Trophoblast cell (in vitro differentiated cells and primary cell): ENCODE data around the gene TTLL5.

Experiments
- DNase-seq, 2 donors: peaks; one replicate each; pipeline ENCODE4 v3.0.0-alpha.2; 2016
- H2AFZ ChIP-seq: 2 replicates; pipeline ENCODE4 v1.6.1; 2013; ENCODE audit warnings: low read length, moderate library complexity, mild to moderate bottlenecking; ENCODE audit not compliant: insufficient read depth, poor library complexity
- H2AK5ac ChIP-seq: 2 replicates; pipeline ENCODE4 v1.6.1; 2013; ENCODE audit warnings: mild to moderate bottlenecking, low read length
- H2BK120ac ChIP-seq: 2 replicates; pipeline ENCODE4 v1.6.1; 2013; ENCODE audit warnings: low read length, mild to moderate bottlenecking, moderate library complexity; ENCODE audit not compliant: insufficient read depth, poor library complexity
- H2BK12ac ChIP-seq: 2 replicates; pipeline ENCODE4 v1.6.1; 2013; ENCODE audit warnings: mild to moderate bottlenecking, low read length, moderate library complexity
- H2BK5ac ChIP-seq: 2 replicates; pipeline ENCODE4 v1.6.1; 2013; ENCODE audit warnings: low read length, low read depth, moderate library complexity, mild to moderate bottlenecking; ENCODE audit not compliant: poor library complexity
- H3K14ac ChIP-seq: 2 replicates; pipeline ENCODE4 v1.6.1; 2013; ENCODE audit warnings: mild to moderate bottlenecking, low read length
- H3K18ac ChIP-seq: 2 replicates; pipeline ENCODE4 v1.6.1; 2013; ENCODE audit warnings: mild to moderate bottlenecking, low read length
- H3K23ac ChIP-seq: 2 replicates; pipeline ENCODE4 v1.6.1; 2013; ENCODE audit warnings: low read length
- H3K27ac ChIP-seq: 2 replicates; pipeline ENCODE4 v1.5.1; 2013; ENCODE audit warnings: low read depth, mild to moderate bottlenecking, inconsistent platforms, low read length, moderate library complexity
- H3K27me3 ChIP-seq: 2 replicates; pipeline ENCODE4 v1.6.1; 2013; ENCODE audit warnings: inconsistent platforms, mild to moderate bottlenecking, low read length, moderate library complexity; ENCODE audit not compliant: insufficient read depth
- H3K36me3 ChIP-seq, 2 experiments: 1 replicate in 1 of 2; 2 replicates in 1 of 2; pipeline ENCODE4 v1.6.1; 2013; ENCODE audit warnings: low read length in 2 of 2, mild to moderate bottlenecking in 2 of 2, moderate library complexity in 1 of 2; ENCODE audit not compliant: insufficient read depth in 2 of 2, control insufficient read depth in 1 of 2
- H3K4ac ChIP-seq: 2 replicates; pipeline ENCODE4 v1.6.1; 2013; ENCODE audit warnings: low read depth, mild to moderate bottlenecking, low read length, moderate library complexity
- H3K4me1 ChIP-seq, 2 experiments: 1 replicate in 1 of 2; 2 replicates in 1 of 2; pipeline ENCODE4 v1.6.1; 2013; ENCODE audit warnings: low read length in 2 of 2, mild to moderate bottlenecking in 2 of 2, moderate library complexity in 1 of 2; ENCODE audit not compliant: insufficient read depth in 2 of 2, control insufficient read depth in 1 of 2
- H3K4me2 ChIP-seq: 2 replicates; pipeline ENCODE4 v1.6.1; 2013; ENCODE audit warnings: inconsistent platforms, mild to moderate bottlenecking, low read length, moderate library complexity
- H3K4me3 ChIP-seq: 2 replicates; pipeline ENCODE4 v1.5.1; 2013; ENCODE audit warnings: mild to moderate bottlenecking, low read depth, low read length, inconsistent platforms
- H3K79me1 ChIP-seq: one replicate; pipeline ENCODE4 v1.6.1; 2013; ENCODE audit warnings: low read length
- H3K79me2 ChIP-seq: 2 replicates; pipeline ENCODE4 v1.6.1; 2013; ENCODE audit warnings: low read length, mild to moderate bottlenecking; ENCODE audit not compliant: control insufficient read depth, insufficient read depth, poor library complexity
- H3K9ac ChIP-seq: 2 replicates; pipeline ENCODE4 v1.6.1; 2013; ENCODE audit warnings: mild to moderate bottlenecking, low read length
- H3K9me3 ChIP-seq: 2 replicates; pipeline ENCODE4 v1.6.1; 2013; ENCODE audit warnings: low read depth, mild to moderate bottlenecking, control low read depth, inconsistent platforms, low read length; ENCODE audit not compliant: insufficient read depth
- H4K12ac ChIP-seq: 2 replicates; pipeline ENCODE4 v1.6.1; 2013; ENCODE audit warnings: low read depth, mild to moderate bottlenecking, low read length, moderate library complexity
- H4K8ac ChIP-seq: 2 replicates; pipeline ENCODE4 v1.6.1; 2013; ENCODE audit warnings: low read depth, mild to moderate bottlenecking, low read length, moderate library complexity
- H4K91ac ChIP-seq: one replicate; pipeline ENCODE4 v1.6.1; 2013; ENCODE audit warnings: low read depth, mild to moderate bottlenecking, low read length, moderate library complexity
- WGBS: extraction: QIAGEN DNeasy Blood & Tissue Kit; methylation state at CpG from one replicate; pipeline ENCODE4 v1.1.7; 2013; ENCODE audit warnings: missing lambda C conversion rate; ENCODE audit not compliant: insufficient read length, insufficient coverage; ENCODE audit errors: extremely low coverage; 5-methylcytosine and 5-hydroxymethylcytosine counted together

The TTLL5 gene

GRCh38 chr14:75877292-75877691, 216.2 kb downstream of the TTLL5 start:
- H4K8ac ChIP-seq, result no peak overlapping the region
- no CpG with 5 or more reads among the region's 1 CpG for WGBS

GRCh38 chr14:75877884-75878283, 216.8 kb downstream of the TTLL5 start:
- WGBS, result no CpG with 5 or more reads among the region's 4 CpGs
- peaks cover 2% of the 10 kb centered on the region for H3K79me1 ChIP-seq

More at GRCh38 chr14:75877292-75877691, 216.2 kb downstream of the TTLL5 start:
- no peak overlapping the region for H3K9ac ChIP-seq
- no peak overlapping the region for H2BK120ac ChIP-seq
- H4K12ac ChIP-seq, result no peak overlapping the region
- H3K9me3 ChIP-seq, result no peaks in the 10 kb centered on the region
- H3K4me1 ChIP-seq, result no peaks in the 10 kb centered on the region
- DNase-seq, result no peak
- H3K27me3 ChIP-seq, result no peaks in the 10 kb centered on the region
- H4K91ac ChIP-seq, result no peak overlapping the region
- no peak overlapping the region for H3K14ac ChIP-seq
- no peaks in the 10 kb centered on the region for H3K36me3 ChIP-seq
- no peak overlapping the region for H3K4me3 ChIP-seq
- no peak overlapping the region for H2BK12ac ChIP-seq
- no peak overlapping the region for H2AK5ac ChIP-seq
- no peak overlapping the region for H2AFZ ChIP-seq
- H3K27ac ChIP-seq, result no peak overlapping the region
- peaks cover 2% of the 10 kb centered on the region for H3K79me1 ChIP-seq
- no peak overlapping the region for H2BK5ac ChIP-seq
- no peak overlapping the region for H3K18ac ChIP-seq
- H3K4ac ChIP-seq, result no peak overlapping the region
- no peak overlapping the region for H3K4me2 ChIP-seq
- H3K79me2 ChIP-seq, result no peaks in the 10 kb centered on the region
- no peak overlapping the region for H3K23ac ChIP-seq

DNA sequence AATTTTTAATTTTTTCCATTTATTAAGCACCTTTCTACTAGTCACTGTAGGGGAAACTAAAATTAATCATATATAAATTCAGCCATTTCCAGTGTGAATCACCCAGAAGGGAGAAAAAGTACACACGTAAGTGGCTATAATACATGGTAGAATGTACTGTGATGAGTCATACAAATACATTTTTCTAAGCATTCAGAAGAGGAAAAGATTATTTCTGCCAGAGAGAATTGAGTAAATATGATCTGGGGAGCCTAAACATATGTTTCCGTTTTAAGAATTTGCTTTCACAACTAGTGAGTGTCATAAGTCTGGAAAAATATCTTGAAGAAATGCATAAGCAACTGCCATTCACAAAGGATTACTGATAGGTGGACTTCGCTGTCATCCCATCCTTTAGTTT, 218.0 kb downstream of the TTLL5 start:
- Histone ChIP-seq H3K9ac (no peak overlapping the region), H4K8ac (no peak overlapping the region), H3K4me2 (no peak overlapping the region), H3K4me1 (peaks cover 0 to under 1% of the 10 kb centered on the region in 2 experiments), H2BK12ac (no peak overlapping the region), H3K14ac (no peak overlapping the region), H3K27me3 (no peaks in the 10 kb centered on the region), H3K9me3 (no peaks in the 10 kb centered on the region), H2AFZ (no peak overlapping the region), H3K23ac (no peak overlapping the region), H4K91ac (no peak overlapping the region), H3K4me3 (no peak overlapping the region), H3K27ac (no peak overlapping the region), H2AK5ac (no peak overlapping the region), H2BK5ac (no peak overlapping the region), H3K4ac (no peak overlapping the region), H2BK120ac (no peak overlapping the region), H3K36me3 (no peaks in the 10 kb centered on the region), H3K79me2 (no peaks in the 10 kb centered on the region), H3K79me1 (peaks cover 2% of the 10 kb centered on the region), H3K18ac (no peak overlapping the region), H4K12ac (no peak overlapping the region)
- DNase-seq, result peak in 1 of 2 donors; percentile 16
- WGBS, result no CpG with 5 or more reads among the region's 3 CpGs

More at GRCh38 chr14:75877884-75878283, 216.8 kb downstream of the TTLL5 start:
- Histone ChIP-seq H3K36me3 (no peaks in the 10 kb centered on the region), H3K14ac (no peak overlapping the region), H2AFZ (no peak overlapping the region), H3K27me3 (no peaks in the 10 kb centered on the region), H2BK12ac (no peak overlapping the region), H3K4ac (no peak overlapping the region), H3K79me2 (no peaks in the 10 kb centered on the region), H2AK5ac (no peak overlapping the region), H3K4me2 (no peak overlapping the region), H4K12ac (no peak overlapping the region), H3K23ac (no peak overlapping the region), H3K9ac (no peak overlapping the region), H3K9me3 (no peaks in the 10 kb centered on the region), H3K27ac (no peak overlapping the region), H3K4me3 (no peak overlapping the region), H2BK120ac (no peak overlapping the region), H4K8ac (no peak overlapping the region), H2BK5ac (no peak overlapping the region), H3K4me1 (no peaks in the 10 kb centered on the region), H4K91ac (no peak overlapping the region), H3K18ac (no peak overlapping the region)
- no peak for DNase-seq

DNA sequence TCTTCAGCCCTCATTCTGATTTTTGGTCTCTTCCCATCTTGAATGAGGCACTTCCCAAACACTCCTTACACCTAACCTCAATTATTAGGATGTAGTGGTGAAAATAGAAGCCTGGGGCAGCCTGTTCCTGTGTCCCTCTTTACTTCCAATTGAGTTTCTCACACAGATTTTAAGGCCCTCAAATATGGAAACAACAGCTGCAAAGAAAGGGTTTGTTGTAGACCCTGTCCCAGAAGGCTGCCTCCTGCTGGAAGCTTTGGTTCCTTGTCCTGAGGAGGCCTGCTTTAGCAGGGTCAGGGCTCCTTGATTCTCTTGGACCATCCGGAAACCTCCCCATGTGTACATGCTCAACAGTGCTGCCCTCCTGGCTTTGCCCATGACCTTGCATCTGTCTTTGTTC, 219.5 kb downstream of the TTLL5 start:
- Histone ChIP-seq H3K4me3 (no peak overlapping the region), H3K9me3 (no peaks in the 10 kb centered on the region), H3K27ac (no peak overlapping the region), H2BK120ac (no peak overlapping the region), H4K8ac (no peak overlapping the region), H4K91ac (no peak overlapping the region), H3K79me1 (peaks cover 2% of the 10 kb centered on the region), H2AK5ac (no peak overlapping the region), H3K4ac (no peak overlapping the region), H3K27me3 (no peaks in the 10 kb centered on the region), H2BK5ac (no peak overlapping the region), H3K79me2 (no peaks in the 10 kb centered on the region), H3K4me2 (no peak overlapping the region), H2BK12ac (no peak overlapping the region), H3K36me3 (no peaks in the 10 kb centered on the region), H3K9ac (no peak overlapping the region), H3K18ac (no peak overlapping the region), H3K4me1 (peaks cover 0 to 3% of the 10 kb centered on the region in 2 experiments), H2AFZ (no peak overlapping the region), H4K12ac (no peak overlapping the region), H3K23ac (no peak overlapping the region), H3K14ac (no peak overlapping the region)
- no CpG with 5 or more reads among the region's 1 CpG for WGBS
- no peak for DNase-seq
